Keratinocyte (primary cell): ENCODE data around the gene SH3BP1. TPM values are rescaled to one million over a fixed set of nuclear protein-coding genes. Genes with fewer than 3 reads are reported as not detected.

ENCODE experiments used
- DNase-seq: peaks from one replicate; pipeline ENCODE4 v3.0.0-alpha.2; 2011; ENCODE audit warnings: low read depth, missing footprints, low spot score
- FAIRE-seq: peaks from 2 replicates; lab custom pipeline; 2011; peaks lifted over from hg19 to GRCh38; lab: Jason Lieb, UNC
- H2AFZ ChIP-seq: 2 replicates; pipeline ENCODE4 v1.6.0; 2012; ENCODE audit warnings: low read length, control low read depth, inconsistent platforms; ENCODE audit not compliant: control insufficient read depth
- H3K27ac ChIP-seq: 2 replicates; pipeline ENCODE4 v1.5.1; 2011; ENCODE audit warnings: low read length; ENCODE audit not compliant: control insufficient read depth, insufficient read depth
- H3K27me3 ChIP-seq: 3 replicates; pipeline ENCODE4 v1.6.0; 2011; ENCODE audit warnings: low read length; ENCODE audit not compliant: control insufficient read depth, insufficient read depth; ENCODE audit errors: extremely low read depth
- H3K36me3 ChIP-seq, 2 experiments: 2 replicates in 1 of 2; 3 replicates in 1 of 2; pipeline ENCODE4 v1.5.1; 2011; ENCODE audit warnings: low read length in 2 of 2, mild to moderate bottlenecking in 1 of 2; ENCODE audit not compliant: control insufficient read depth in 2 of 2, insufficient read depth in 2 of 2; ENCODE audit errors: extremely low read depth in 1 of 2
- H3K4me1 ChIP-seq: 3 replicates; pipeline ENCODE4 v1.5.1; 2011; ENCODE audit warnings: low read length; ENCODE audit not compliant: control insufficient read depth, insufficient read depth; ENCODE audit errors: extremely low read depth
- H3K4me2 ChIP-seq: 3 replicates; pipeline ENCODE4 v1.6.0; 2011; ENCODE audit warnings: low read depth, low read length; ENCODE audit not compliant: control insufficient read depth, insufficient read depth; ENCODE audit errors: extremely low read depth
- H3K4me3 ChIP-seq, 3 experiments: fragments of 200-600 bp in 1 of 3; sonication (generic) in 1 of 3; 2 replicates in 2 of 3; 3 replicates in 1 of 3; pipeline ENCODE4 v1.5.1; 2011 to 2016; ENCODE audit warnings: low read length in 3 of 3, mild to moderate bottlenecking in 3 of 3, control low read depth in 2 of 3, inconsistent platforms in 1 of 3, low read depth in 1 of 3, mixed read lengths in 1 of 3, mixed run types in 1 of 3, moderate library complexity in 1 of 3; ENCODE audit not compliant: control insufficient read depth in 2 of 3, insufficient read depth in 2 of 3; ENCODE audit errors: extremely low read depth in 1 of 3
- H3K79me2 ChIP-seq: 2 replicates; pipeline ENCODE4 v1.6.0; 2012; ENCODE audit warnings: low read length; ENCODE audit not compliant: control insufficient read depth, insufficient read depth
- H3K9ac ChIP-seq: 3 replicates; pipeline ENCODE4 v1.6.0; 2011; ENCODE audit warnings: low read length; ENCODE audit not compliant: control insufficient read depth, insufficient read depth; ENCODE audit errors: extremely low read depth
- H3K9me1 ChIP-seq: 3 replicates; pipeline ENCODE4 v1.6.0; 2011; ENCODE audit warnings: low read length; ENCODE audit not compliant: control insufficient read depth, insufficient read depth; ENCODE audit errors: extremely low read depth
- H3K9me3 ChIP-seq: 2 replicates; pipeline ENCODE4 v1.5.1; 2012; ENCODE audit warnings: low read depth, low read length; ENCODE audit not compliant: control insufficient read depth
- H4K20me1 ChIP-seq: 3 replicates; pipeline ENCODE4 v1.6.0; 2011; ENCODE audit warnings: low read length; ENCODE audit not compliant: control insufficient read depth, insufficient read depth; ENCODE audit errors: extremely low read depth
- EZH2 ChIP-seq: IDR thresholded peaks from one replicate; pipeline ENCODE4 v1.6.1; 2012; ENCODE audit warnings: inconsistent platforms, mild to moderate bottlenecking, low read length, moderate library complexity
- dilution Hi-C: fragments of 300-500 bp; cut with MboI; formaldehyde crosslinking; loops from one replicate; pipeline ENCODE4 v1.7.0; 2020; ENCODE audit warnings: low sequenced_read_pairs; ENCODE audit not compliant: extremely low pct_ligation_motif_present
- polyA plus RNA-seq, 5 experiments: library from polyadenylated mRNA; depleted of rRNA in 3 of 5; stranded (reverse) in 3 of 5; stranded (forward) in 1 of 5; unstranded in 1 of 5; fragments of >200 nt; gene quantifications; 1 replicate in 1 of 5; 2 replicates in 3 of 5; 3 replicates in 1 of 5; pipeline versions ENCODE4 v1.2.1 to v1.2.3, GENCODE V29; 2011 to 2012; ENCODE audit warnings: missing spikeins in 2 of 5, low read depth in 1 of 5, low replicate concordance in 1 of 5
- TF ChIP-seq, protein P1 (sequence below), 3 experiments: IDR thresholded peaks in 1 of 3; conservative IDR thresholded peaks in 1 of 3; optimal IDR thresholded peaks in 1 of 3; 2 replicates in 2 of 3; 3 replicates in 1 of 3; pipeline versions ENCODE3 to v1.5.1; 2011; ENCODE audit warnings: low read length in 3 of 3, mild to moderate bottlenecking in 3 of 3, moderate library complexity in 2 of 3, control low read depth in 1 of 3, inconsistent platforms in 1 of 3; ENCODE audit not compliant: insufficient read depth in 2 of 3; ENCODE audit errors: extremely low read depth in 1 of 3

SH3BP1 gene
- polyA plus RNA-seq, 1 donor (not counting 4 experiments of a cell fraction or from before 2014, with no cell fraction given): 27.2 TPM

DNA sequence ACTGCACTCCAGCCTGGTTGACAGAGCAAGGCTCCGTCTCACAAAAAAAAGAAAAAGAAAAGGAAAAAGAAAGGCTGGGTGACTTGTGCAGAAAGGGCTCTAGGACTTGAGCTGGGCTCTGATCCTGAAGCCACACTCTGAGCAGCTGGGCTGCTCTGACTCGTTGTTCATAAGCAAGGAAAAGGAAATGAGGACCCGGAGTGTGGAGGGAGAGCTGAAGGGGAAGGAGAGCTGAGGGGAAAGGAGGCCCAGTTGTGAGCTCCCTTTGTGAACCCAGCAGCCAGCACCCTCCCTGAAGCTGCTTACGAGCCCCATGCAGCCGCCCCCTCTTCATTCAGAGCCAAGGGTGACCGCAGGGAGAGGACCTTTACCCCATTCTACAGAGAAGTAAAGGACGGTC, 12.3 kb upstream of the SH3BP1 start:
- H3K9ac ChIP-seq: no peak overlapping the region
- FAIRE-seq: no peak
- no peak overlapping the region for H3K27ac ChIP-seq
- H3K9me1 ChIP-seq: no peaks in the 10 kb centered on the region
- no peak overlapping the region for H3K4me2 ChIP-seq
- H3K4me3 ChIP-seq: no peak overlapping the region
- H2AFZ ChIP-seq: no peak overlapping the region
- no peak for DNase-seq
- H4K20me1 ChIP-seq: no peaks in the 10 kb centered on the region
- dilution Hi-C loops: no loop called here
- peaks cover 28 to 33% of the 10 kb centered on the region in 2 experiments for H3K36me3 ChIP-seq
- no peaks in the 10 kb centered on the region for H3K27me3 ChIP-seq
- no peaks in the 10 kb centered on the region for H3K79me2 ChIP-seq
- TF ChIP-seq EZH2: no peak
- TF ChIP-seq, protein P1, sequence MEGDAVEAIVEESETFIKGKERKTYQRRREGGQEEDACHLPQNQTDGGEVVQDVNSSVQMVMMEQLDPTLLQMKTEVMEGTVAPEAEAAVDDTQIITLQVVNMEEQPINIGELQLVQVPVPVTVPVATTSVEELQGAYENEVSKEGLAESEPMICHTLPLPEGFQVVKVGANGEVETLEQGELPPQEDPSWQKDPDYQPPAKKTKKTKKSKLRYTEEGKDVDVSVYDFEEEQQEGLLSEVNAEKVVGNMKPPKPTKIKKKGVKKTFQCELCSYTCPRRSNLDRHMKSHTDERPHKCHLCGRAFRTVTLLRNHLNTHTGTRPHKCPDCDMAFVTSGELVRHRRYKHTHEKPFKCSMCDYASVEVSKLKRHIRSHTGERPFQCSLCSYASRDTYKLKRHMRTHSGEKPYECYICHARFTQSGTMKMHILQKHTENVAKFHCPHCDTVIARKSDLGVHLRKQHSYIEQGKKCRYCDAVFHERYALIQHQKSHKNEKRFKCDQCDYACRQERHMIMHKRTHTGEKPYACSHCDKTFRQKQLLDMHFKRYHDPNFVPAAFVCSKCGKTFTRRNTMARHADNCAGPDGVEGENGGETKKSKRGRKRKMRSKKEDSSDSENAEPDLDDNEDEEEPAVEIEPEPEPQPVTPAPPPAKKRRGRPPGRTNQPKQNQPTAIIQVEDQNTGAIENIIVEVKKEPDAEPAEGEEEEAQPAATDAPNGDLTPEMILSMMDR (optimal IDR thresholded peaks at IDR 0.05 in 1 of 3, IDR thresholded peaks at IDR 0.05 in 1 of 3, conservative IDR thresholded peaks at IDR 0.05 in 1 of 3; ENCODE audit: extremely low read depth in 1 of 3, insufficient read depth in 2 of 3, low read length in 3 of 3): no peak
- H3K9me3 ChIP-seq: no peaks in the 10 kb centered on the region
- H3K4me1 ChIP-seq: peaks cover 7% of the 10 kb centered on the region

DNA sequence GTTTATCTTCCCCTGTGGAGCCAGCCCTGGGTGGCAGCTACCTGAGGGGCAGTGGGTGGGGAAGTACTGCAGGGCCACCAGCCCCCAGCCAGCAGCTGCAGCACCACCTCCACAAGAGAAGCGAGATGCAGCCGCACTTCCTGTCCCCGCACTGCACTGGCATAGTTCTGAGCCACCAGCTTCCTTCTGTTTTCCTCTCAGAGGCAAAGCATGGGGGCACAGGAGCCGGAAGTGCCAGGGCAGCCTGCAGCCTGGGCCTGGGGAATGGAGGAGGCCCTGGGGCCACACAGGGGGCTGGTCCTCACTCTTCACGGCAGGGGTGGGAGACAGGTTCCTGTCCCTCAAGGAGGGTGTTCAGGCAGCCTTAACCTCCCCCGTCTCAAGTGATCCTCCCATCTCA, 11.9 kb upstream of the SH3BP1 start:
- Histone ChIP-seq H2AFZ (no peak overlapping the region), H3K4me2 (no peak overlapping the region), H3K9me1 (no peaks in the 10 kb centered on the region), H3K36me3 (peaks cover 29 to 33% of the 10 kb centered on the region in 2 experiments), H3K27ac (no peak overlapping the region), H4K20me1 (no peaks in the 10 kb centered on the region), H3K79me2 (no peaks in the 10 kb centered on the region), H3K9ac (no peak overlapping the region), H3K4me1 (peaks cover 7% of the 10 kb centered on the region), H3K9me3 (no peaks in the 10 kb centered on the region), H3K4me3 (no peak overlapping the region), H3K27me3 (no peaks in the 10 kb centered on the region)
- TF ChIP-seq EZH2: no peak
- TF ChIP-seq, protein P1 (optimal IDR thresholded peaks at IDR 0.05 in 1 of 3, IDR thresholded peaks at IDR 0.05 in 1 of 3, conservative IDR thresholded peaks at IDR 0.05 in 1 of 3; ENCODE audit: extremely low read depth in 1 of 3, insufficient read depth in 2 of 3, low read length in 3 of 3): no peak
- DNase-seq (no peak), FAIRE-seq (no peak)
- dilution Hi-C loops: no loop called here
